ENCODE measurements around the gene HMGCR. TPM values are rescaled to one million over a fixed set of nuclear protein-coding genes. Genes with fewer than 3 reads are reported as not detected.

HMGCR gene
- total RNA-seq, 1 experiment from 2014 or later, result 178 TPM

DNA sequence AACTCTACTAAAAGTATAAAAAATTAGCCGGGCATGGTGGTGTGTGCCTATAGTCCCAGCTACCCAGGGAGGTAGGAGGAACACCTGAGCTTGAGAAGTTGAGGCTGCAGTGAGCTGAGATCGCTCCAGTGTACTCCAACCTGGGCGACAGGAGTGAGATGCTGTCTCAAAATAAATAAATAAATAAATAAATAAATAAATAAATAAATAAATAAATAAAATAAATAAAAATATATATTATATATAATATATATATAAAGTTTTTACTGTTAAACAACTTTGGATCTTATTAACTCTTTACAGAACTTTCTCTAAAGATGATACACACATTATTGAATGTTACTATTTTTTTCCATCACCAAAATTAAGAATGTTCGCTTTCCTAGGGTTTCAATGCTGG lies 38.4 kb downstream of the HMGCR start:
- H2BK120ac ChIP-seq (ENCODE audit: low read depth, low read length, poor library complexity, severe bottlenecking), result no peak overlapping the region
- H3K27me3 ChIP-seq (ENCODE audit: insufficient read depth, low read length), result no peaks in the 10 kb centered on the region
- Mint-ChIP-seq H3K4me1 (peaks cover 11 to 12% of the 10 kb centered on the region in 2 experiments), H3K27ac (no peak overlapping the region), H3K4me3 (no peak overlapping the region), H3K9me3 (no peaks in the 10 kb centered on the region), H3K27me3 (ENCODE audit: low read depth) (no peaks in the 10 kb centered on the region), H3K36me3 (ENCODE audit: insufficient read depth in 1 of 3, low read depth in 3 of 3) (peaks cover 0 to 30% (median 20%) of the 10 kb centered on the region in 3 experiments; a peak in 6 of 7 replicates)
- H3K4me2 ChIP-seq (ENCODE audit: insufficient read depth, insufficient read length, low read length), result no peak overlapping the region
- H3K23me2 ChIP-seq (ENCODE audit: insufficient read length, low read depth, low read length, poor library complexity, severe bottlenecking), result no peaks in the 10 kb centered on the region
- H2BK15ac ChIP-seq (ENCODE audit: low read depth, low read length), result no peak overlapping the region
- no peak overlapping the region for H4K91ac ChIP-seq (ENCODE audit: insufficient read length, low read depth, low read length)
- no peak overlapping the region for H3T11ph ChIP-seq (ENCODE audit: low read length)
- no peak overlapping the region for H3K18ac ChIP-seq (ENCODE audit: insufficient read length, low read depth, low read length)
- H3K9ac ChIP-seq (ENCODE audit: extremely low read depth, insufficient read length, low read length), result no peak overlapping the region
- H3K4me1 ChIP-seq (ENCODE audit: insufficient read depth, low read length), result no peaks in the 10 kb centered on the region; the same call in 1 of the 2 replicates
- no CpG with 5 or more reads among the region's 4 CpGs for WGBS (ENCODE audit: extremely low coverage, insufficient read length, low lambda C conversion rate)
- H4K5ac ChIP-seq (ENCODE audit: insufficient read length, low read depth, low read length), result no peak overlapping the region
- H3K79me2 ChIP-seq (ENCODE audit: insufficient read depth, low read length), result no peaks in the 10 kb centered on the region
- no peak overlapping the region for H2BK12ac ChIP-seq (ENCODE audit: insufficient read length, low read depth, low read length)
- H2AFZ ChIP-seq (ENCODE audit: low read length), result no peak overlapping the region
- H2BK20ac ChIP-seq (ENCODE audit: low read depth, low read length, poor library complexity, severe bottlenecking), result no peak overlapping the region
- no peak overlapping the region for H2AK5ac ChIP-seq (ENCODE audit: insufficient read length, low read length)
- H4K20me1 ChIP-seq (ENCODE audit: control insufficient read depth, insufficient read depth, insufficient read length), result no peaks in the 10 kb centered on the region
- H2BK5ac ChIP-seq (ENCODE audit: insufficient read length, low read length), result no peak overlapping the region
- no peaks in the 10 kb centered on the region for H3K9me3 ChIP-seq (ENCODE audit: control insufficient read depth, low read depth, low read length)
- H3K27ac ChIP-seq (ENCODE audit: insufficient read length, low read depth, low read length), result no peak overlapping the region
- H3K79me1 ChIP-seq (ENCODE audit: insufficient read depth, low read depth, low read length, poor library complexity, severe bottlenecking), result no peaks in the 10 kb centered on the region
- no peak overlapping the region for H3K14ac ChIP-seq (ENCODE audit: insufficient read depth, low read length)
- no peak overlapping the region for H4K8ac ChIP-seq (replicated peaks; ENCODE audit: insufficient read length, low read depth, low read length)
- TF ChIP-seq, protein P1, sequence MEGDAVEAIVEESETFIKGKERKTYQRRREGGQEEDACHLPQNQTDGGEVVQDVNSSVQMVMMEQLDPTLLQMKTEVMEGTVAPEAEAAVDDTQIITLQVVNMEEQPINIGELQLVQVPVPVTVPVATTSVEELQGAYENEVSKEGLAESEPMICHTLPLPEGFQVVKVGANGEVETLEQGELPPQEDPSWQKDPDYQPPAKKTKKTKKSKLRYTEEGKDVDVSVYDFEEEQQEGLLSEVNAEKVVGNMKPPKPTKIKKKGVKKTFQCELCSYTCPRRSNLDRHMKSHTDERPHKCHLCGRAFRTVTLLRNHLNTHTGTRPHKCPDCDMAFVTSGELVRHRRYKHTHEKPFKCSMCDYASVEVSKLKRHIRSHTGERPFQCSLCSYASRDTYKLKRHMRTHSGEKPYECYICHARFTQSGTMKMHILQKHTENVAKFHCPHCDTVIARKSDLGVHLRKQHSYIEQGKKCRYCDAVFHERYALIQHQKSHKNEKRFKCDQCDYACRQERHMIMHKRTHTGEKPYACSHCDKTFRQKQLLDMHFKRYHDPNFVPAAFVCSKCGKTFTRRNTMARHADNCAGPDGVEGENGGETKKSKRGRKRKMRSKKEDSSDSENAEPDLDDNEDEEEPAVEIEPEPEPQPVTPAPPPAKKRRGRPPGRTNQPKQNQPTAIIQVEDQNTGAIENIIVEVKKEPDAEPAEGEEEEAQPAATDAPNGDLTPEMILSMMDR (conservative IDR thresholded peaks at IDR 0.05), result no peak
- no peak overlapping the region for H3K56ac ChIP-seq (ENCODE audit: insufficient read length, low read depth, low read length)
- DNase-seq, result no peak
- H3K23ac ChIP-seq (ENCODE audit: insufficient read length, low read depth, low read length), result no peak overlapping the region
- H3K4ac ChIP-seq (ENCODE audit: low read depth, low read length), result no peak overlapping the region
